Body of pancreas (tissue), 4 donors: ENCODE data around the gene LRCH1.

Experiments
- POLR2A ChIP-seq, 3 donors: fragments of 450-650 bp; IDR thresholded peaks; one replicate each; pipeline ENCODE4 v1.6.1; 2016; ENCODE audit warnings: antibody characterized with exemption in 3 of 3, mild to moderate bottlenecking in 2 of 3
- TF ChIP-seq, protein P1 (sequence below), 7 experiments: fragments of 450-650 bp in 4 of 7; fragments of 200-600 bp in 3 of 7; sonication (generic) in 3 of 7; IDR thresholded peaks; one replicate each; pipeline ENCODE4 v1.5.1; 2016 to 2019; ENCODE audit warnings: antibody characterized with exemption in 7 of 7

DNA sequence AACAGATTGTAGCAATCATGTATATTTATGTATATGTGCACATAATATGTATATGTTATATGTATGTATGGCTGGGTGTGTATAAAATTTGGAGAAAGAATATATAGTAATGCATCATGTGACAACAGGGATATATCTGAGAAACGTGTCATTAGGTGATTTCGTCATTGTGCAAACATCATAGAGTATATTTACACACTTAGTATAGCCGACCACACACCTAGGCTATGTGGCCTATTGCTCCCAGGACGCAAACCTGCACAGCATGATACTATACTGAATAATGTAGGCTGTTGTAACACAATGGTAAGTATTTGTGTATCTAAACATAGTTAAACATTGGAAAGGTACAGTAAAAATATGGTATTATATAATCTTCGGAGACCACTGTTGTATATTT is 200.2 kb downstream of the LRCH1 start:
- TF ChIP-seq, protein P1, sequence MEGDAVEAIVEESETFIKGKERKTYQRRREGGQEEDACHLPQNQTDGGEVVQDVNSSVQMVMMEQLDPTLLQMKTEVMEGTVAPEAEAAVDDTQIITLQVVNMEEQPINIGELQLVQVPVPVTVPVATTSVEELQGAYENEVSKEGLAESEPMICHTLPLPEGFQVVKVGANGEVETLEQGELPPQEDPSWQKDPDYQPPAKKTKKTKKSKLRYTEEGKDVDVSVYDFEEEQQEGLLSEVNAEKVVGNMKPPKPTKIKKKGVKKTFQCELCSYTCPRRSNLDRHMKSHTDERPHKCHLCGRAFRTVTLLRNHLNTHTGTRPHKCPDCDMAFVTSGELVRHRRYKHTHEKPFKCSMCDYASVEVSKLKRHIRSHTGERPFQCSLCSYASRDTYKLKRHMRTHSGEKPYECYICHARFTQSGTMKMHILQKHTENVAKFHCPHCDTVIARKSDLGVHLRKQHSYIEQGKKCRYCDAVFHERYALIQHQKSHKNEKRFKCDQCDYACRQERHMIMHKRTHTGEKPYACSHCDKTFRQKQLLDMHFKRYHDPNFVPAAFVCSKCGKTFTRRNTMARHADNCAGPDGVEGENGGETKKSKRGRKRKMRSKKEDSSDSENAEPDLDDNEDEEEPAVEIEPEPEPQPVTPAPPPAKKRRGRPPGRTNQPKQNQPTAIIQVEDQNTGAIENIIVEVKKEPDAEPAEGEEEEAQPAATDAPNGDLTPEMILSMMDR (IDR thresholded peaks at IDR 0.05), result no peak
- TF ChIP-seq POLR2A (IDR thresholded peaks at IDR 0.05), result no peak
